GM12872 (cell line): ENCODE measurements around the gene TMEM208.

Experiments
- TF ChIP-seq, protein P1 (sequence below): IDR thresholded peaks from 3 replicates; pipeline ENCODE4 v1.5.1; 2011; ENCODE audit warnings: low read depth, mild to moderate bottlenecking, low read length, moderate library complexity; ENCODE audit not compliant: insufficient read depth

Gene TMEM208

DNA sequence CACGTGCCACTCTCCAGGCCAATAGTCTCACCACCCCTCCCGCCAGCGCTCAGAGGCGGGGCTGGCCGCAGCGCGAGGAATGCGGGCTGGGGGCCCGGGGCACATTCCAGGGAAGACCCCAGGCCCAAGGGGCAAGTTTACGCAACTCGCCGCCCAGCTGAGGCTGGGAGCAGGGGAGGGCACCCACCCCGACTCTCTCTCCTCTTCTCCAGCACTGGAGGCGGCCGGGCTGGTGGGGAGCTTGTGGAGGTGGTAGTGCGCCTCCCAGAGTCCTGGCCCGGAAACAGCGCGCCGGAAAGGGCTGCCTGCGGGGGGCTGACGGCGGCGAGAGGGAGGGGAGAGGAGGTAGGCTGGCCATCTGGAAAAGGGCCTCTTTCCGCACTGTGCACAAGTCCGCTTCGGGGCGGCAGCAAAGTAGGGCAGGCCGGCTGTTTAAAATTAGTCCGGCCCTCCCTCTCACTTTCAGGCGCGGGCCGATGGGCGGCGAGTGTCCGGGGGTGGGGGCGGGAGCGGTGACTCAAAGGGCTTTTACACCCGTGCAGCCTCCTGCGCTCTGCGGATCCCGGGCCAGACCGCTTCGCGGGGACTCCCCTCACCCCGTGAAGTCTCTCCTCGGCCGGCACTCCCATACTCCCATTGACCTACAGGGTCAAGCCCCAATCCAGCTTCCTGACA lies 19.3 kb downstream of the TMEM208 start:
- TF ChIP-seq, protein P1, sequence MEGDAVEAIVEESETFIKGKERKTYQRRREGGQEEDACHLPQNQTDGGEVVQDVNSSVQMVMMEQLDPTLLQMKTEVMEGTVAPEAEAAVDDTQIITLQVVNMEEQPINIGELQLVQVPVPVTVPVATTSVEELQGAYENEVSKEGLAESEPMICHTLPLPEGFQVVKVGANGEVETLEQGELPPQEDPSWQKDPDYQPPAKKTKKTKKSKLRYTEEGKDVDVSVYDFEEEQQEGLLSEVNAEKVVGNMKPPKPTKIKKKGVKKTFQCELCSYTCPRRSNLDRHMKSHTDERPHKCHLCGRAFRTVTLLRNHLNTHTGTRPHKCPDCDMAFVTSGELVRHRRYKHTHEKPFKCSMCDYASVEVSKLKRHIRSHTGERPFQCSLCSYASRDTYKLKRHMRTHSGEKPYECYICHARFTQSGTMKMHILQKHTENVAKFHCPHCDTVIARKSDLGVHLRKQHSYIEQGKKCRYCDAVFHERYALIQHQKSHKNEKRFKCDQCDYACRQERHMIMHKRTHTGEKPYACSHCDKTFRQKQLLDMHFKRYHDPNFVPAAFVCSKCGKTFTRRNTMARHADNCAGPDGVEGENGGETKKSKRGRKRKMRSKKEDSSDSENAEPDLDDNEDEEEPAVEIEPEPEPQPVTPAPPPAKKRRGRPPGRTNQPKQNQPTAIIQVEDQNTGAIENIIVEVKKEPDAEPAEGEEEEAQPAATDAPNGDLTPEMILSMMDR = peak; percentile 57

DNA sequence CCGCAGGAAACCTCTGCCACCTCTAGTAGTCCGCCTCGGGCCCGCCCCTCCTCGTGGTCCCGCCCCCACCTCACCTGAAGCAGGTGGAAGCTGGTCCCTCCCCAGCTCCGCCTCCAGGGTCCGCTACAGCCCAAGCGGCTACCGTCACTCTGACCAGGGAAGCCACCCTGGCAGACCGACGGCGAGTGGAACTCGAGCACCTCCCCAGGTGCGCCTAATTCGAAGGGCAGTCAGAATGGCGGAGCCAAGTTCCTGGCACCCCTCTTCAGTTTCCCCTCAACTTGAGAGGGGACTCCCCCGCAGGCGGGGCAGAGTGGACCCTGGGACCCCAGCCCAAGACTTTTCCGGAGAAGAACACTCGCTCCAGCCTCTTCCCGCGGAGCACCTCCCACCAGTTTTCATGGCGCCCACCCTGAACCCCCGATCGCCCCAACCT lies 19.8 kb downstream of the TMEM208 start:
- TF ChIP-seq, protein P1 = no peak

DNA sequence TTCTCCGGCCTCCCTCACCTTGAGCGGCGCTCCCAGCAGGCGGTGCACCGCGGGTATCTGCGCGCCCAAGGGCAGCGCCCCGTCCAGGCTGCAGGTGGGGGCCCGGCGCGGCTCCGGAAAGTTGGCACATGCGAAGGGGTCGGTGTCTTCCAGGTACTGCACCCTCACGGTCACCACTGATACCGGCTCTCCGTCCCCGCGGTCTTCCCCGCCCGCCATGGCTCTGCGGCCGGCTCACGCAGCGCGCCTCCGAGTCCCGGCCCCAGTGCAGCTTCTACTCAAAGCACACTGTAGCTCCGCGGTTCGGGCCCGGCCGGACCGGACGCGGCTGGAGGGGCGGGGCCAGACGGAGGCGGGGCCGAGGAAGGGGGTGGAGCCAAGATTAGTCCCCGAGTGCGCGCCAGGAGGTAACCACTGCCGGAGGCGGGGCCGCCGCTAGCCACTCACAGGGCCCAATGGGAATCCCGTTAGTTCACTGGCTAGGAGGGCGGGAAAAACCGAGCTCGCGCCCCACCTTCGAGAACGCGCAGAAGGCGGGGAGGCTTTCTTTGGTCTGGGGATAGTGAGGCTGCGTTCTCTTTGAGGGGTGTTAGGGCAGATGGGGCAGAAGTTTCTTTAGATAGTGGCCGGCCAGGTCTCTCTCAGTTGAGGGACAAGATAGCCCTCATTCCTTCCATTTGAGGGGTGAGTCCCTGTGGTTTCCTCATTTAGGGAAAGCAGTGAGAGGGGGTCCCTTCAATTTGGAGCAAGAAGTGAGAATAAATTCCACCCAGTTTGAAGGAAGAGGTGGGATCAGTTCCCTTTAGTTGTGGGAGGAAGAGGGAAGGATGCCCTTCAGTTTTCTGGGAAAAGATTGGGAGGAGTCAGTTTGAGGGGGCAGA lies 20.5 kb downstream of the TMEM208 start, which contains the start of gene FHOD1:
Gene FHOD1, minus strand, starts transcription at position 290 of the 881 bp plus-strand sequence. Its CDS starts 71 bp downstream, at position 219.
- TF ChIP-seq, protein P1 = no peak

DNA sequence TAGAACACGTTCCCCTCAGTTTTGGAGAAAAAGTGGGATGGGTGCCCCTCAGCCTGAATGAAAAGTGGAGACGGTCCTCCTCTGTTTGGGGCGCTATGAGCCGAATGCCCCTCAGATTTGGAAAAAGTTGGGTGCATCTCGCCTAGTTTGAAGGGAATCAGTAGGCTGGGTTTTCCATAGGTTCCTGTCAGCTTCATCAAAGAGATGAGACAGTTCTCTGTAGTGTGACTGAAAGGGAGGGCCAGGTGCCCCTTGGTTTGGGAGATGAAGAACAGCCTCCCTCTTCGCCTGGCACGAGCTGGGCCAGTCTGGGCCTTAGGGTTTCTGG lies 21.1 kb downstream of the TMEM208 start:
- TF ChIP-seq, protein P1 = no peak

DNA sequence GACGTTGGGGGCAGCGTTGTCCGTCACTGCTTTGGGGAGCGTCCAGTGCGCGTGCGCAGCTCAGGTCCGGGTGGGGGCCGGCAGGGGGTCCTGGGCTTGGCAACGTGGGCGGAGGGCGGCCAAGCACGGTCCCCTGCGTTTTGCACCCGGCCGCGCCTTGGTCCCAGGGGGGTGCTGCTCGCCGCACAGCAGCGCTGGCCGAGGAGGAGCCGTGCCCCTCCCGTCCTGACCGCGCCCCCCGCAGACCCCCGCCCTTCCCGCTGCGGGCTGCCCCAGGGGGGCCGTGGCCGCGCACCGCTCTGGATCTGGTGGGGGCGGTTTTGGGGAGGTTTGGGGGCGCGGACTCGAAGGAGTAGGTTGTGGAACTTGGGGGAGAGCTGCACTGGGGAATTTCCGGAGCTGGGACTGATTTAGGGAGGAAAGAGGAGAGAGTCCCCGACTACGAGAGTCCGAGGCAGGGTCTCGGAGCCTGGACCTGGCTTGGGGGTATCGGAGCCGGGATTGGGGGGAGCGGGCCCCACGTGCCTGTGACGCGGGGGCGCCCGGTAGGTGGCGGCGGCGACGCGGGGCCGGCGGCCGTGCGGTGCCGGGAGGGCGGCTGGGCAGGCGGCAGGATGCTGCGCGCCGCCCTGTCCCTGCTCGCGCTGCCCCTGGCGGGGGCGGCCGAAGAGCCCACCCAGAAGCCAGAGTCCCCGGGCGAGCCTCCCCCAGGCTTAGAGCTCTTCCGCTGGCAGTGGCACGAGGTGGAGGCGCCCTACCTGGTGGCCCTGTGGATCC lies 21.7 kb downstream of the TMEM208 start, which contains the start of gene SLC9A5:
Gene SLC9A5, plus strand, starts transcription at position 579 of the 777 bp plus-strand sequence. Its CDS starts 36 bp downstream, at position 615.
- TF ChIP-seq, protein P1 = peak; percentile 20; the same call in 2 of the 3 replicates

DNA sequence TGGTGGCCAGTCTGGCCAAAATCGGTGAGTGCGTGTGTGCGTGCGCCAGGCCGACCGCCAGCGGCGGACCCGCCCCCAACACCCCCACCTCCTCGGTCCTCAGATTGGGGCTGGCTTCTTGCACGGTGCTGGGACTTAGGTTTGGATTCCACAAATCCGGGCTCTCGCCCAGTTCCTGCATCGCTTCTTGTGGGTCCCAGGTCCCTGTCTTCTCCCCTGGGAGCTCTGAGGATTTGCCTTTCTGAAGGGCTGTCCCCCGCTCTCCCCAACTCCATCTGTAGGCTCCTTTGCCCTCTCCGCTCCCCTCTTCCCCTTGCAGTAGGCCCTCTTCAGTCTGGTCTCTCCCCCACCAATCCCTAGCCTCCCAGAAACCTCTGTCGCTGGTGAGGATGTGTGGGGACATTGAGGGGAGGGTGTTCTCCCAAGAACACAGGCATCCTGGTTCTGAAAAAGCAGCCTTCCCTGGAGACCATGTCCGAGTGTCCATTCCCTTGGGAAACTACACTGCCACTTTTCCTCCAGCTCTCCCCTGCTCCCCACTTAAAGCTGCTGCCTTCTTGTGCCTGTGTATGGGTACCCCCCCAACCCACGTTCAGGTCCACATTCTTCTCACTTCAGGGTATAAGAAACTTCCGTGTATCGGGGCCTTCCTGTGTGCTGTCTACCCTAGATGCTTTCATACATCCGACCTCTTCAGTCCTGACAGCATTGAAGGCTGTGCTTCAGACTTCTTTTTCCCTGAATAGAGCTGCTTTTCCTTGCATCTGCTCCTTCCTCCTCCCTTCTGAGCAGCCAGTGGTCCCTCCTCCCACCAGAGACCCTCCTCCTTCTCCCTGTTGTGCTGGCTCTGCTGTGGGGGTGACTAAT lies 22.5 kb downstream of the TMEM208 start:
- TF ChIP-seq, protein P1 = no peak
